Measurements from ENCODE around the gene DDX24.

Gene DDX24

DNA sequence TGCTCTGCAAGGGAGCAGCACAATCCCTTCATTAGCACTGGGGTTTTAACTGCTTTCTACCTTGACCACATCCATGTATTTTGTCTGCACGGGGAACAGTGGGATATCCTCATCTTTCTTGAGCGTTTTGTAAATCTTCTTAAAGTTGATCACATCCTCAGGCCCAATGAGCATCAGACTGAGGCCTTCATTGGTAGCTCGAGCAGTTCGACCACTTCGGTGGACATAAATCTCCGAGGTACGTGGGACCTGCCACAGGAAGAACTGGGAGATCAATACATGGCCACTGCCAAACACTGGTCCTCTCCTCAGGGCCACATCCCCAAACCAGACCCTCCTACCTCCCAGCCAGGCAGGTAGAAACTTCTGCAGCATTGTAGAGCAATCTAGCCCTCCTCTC is 26.1 kb downstream of the DDX24 start:
- TF ChIP-seq, protein P1, sequence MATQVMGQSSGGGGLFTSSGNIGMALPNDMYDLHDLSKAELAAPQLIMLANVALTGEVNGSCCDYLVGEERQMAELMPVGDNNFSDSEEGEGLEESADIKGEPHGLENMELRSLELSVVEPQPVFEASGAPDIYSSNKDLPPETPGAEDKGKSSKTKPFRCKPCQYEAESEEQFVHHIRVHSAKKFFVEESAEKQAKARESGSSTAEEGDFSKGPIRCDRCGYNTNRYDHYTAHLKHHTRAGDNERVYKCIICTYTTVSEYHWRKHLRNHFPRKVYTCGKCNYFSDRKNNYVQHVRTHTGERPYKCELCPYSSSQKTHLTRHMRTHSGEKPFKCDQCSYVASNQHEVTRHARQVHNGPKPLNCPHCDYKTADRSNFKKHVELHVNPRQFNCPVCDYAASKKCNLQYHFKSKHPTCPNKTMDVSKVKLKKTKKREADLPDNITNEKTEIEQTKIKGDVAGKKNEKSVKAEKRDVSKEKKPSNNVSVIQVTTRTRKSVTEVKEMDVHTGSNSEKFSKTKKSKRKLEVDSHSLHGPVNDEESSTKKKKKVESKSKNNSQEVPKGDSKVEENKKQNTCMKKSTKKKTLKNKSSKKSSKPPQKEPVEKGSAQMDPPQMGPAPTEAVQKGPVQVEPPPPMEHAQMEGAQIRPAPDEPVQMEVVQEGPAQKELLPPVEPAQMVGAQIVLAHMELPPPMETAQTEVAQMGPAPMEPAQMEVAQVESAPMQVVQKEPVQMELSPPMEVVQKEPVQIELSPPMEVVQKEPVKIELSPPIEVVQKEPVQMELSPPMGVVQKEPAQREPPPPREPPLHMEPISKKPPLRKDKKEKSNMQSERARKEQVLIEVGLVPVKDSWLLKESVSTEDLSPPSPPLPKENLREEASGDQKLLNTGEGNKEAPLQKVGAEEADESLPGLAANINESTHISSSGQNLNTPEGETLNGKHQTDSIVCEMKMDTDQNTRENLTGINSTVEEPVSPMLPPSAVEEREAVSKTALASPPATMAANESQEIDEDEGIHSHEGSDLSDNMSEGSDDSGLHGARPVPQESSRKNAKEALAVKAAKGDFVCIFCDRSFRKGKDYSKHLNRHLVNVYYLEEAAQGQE (IDR thresholded peaks at IDR 0.05; ENCODE audit: low read depth), result no peak
- no peak for TF ChIP-seq NFIC (IDR thresholded peaks at IDR 0.05)
- TF ChIP-seq EGR1 (IDR thresholded peaks at IDR 0.05), result no peak
- no peak for TF ChIP-seq TAF1 (IDR thresholded peaks at IDR 0.05; ENCODE audit: low read depth)

DNA sequence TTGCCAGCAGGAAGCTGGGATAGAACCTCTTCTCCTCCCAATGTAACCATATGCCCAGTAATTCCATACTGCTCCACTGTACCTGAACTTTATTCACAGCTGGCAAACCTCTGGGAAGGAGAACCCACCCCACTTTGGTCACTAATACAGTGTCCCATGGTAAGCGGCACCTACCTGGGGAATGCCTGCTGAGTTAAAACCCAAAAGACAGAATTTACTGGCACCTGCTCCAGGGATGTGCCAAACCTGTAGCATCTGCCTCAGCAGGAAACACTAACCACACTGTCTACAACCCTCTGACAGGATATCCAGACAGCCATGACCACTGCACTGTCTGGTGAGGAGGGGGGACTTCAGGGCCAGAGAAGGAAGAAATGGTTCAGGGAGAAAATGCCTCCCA is 26.6 kb downstream of the DDX24 start:
- TF ChIP-seq, protein P2, sequence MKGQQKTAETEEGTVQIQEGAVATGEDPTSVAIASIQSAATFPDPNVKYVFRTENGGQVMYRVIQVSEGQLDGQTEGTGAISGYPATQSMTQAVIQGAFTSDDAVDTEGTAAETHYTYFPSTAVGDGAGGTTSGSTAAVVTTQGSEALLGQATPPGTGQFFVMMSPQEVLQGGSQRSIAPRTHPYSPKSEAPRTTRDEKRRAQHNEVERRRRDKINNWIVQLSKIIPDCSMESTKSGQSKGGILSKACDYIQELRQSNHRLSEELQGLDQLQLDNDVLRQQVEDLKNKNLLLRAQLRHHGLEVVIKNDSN (IDR thresholded peaks at IDR 0.05), result no peak
- TF ChIP-seq, protein P1 (IDR thresholded peaks at IDR 0.05; ENCODE audit: low read depth), result no peak
- TF ChIP-seq, protein P3, sequence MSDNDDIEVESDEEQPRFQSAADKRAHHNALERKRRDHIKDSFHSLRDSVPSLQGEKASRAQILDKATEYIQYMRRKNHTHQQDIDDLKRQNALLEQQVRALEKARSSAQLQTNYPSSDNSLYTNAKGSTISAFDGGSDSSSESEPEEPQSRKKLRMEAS (IDR thresholded peaks at IDR 0.05), result no peak
- no peak for TF ChIP-seq TCF12 (IDR thresholded peaks at IDR 0.05; ENCODE audit: low read depth)
- no peak for TF ChIP-seq ZBTB7A (IDR thresholded peaks at IDR 0.05; ENCODE audit: low read depth)
- TF ChIP-seq TEAD4 (IDR thresholded peaks at IDR 0.05), result no peak
- TF ChIP-seq RAD21 (IDR thresholded peaks at IDR 0.05; ENCODE audit: low read depth), result no peak
- no peak for TF ChIP-seq EGR1 (IDR thresholded peaks at IDR 0.05)
- TF ChIP-seq NFIC (IDR thresholded peaks at IDR 0.05), result no peak
- no peak for TF ChIP-seq TAF1 (IDR thresholded peaks at IDR 0.05; ENCODE audit: low read depth)
- TF ChIP-seq EP300 (IDR thresholded peaks at IDR 0.05; ENCODE audit: borderline replicate concordance), result no peak
- no peak for TF ChIP-seq CREB1 (IDR thresholded peaks at IDR 0.05; ENCODE audit: low read depth)
- TF ChIP-seq FOXM1 (IDR thresholded peaks at IDR 0.05; ENCODE audit: borderline replicate concordance, low read depth), result no peak
- no peak for TF ChIP-seq CEBPB (IDR thresholded peaks at IDR 0.05)
- TF ChIP-seq YY1 (IDR thresholded peaks at IDR 0.05; ENCODE audit: low read depth), result no peak

DNA sequence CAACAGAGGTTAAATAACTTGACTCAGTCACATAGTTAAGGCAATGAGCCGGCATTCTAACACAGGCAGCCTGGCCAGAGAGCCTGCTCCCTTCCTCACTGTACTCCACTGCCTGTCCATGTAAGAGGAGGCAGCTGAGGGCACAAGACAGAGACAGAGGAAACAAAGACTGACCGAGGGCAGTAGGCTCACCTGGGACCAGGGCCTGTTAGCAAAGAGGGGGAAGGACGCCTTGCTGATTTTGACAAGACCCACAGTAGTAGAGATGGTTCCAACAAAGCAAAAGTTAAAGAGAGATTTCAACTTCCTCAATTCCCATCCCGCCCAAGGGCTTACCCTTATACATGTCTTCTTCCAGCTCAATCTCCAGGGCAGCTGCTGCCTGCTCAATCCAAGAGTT is 28.3 kb downstream of the DDX24 start:
- TF ChIP-seq NFIC (IDR thresholded peaks at IDR 0.05) (no peak), EGR1 (IDR thresholded peaks at IDR 0.05) (no peak), EP300 (IDR thresholded peaks at IDR 0.05; ENCODE audit: borderline replicate concordance) (no peak), FOXM1 (IDR thresholded peaks at IDR 0.05; ENCODE audit: borderline replicate concordance, low read depth) (no peak), TEAD4 (IDR thresholded peaks at IDR 0.05) (no peak)
- TF ChIP-seq, protein P1 (IDR thresholded peaks at IDR 0.05; ENCODE audit: low read depth), result no peak
- TF ChIP-seq, protein P3 (IDR thresholded peaks at IDR 0.05), result no peak

DNA sequence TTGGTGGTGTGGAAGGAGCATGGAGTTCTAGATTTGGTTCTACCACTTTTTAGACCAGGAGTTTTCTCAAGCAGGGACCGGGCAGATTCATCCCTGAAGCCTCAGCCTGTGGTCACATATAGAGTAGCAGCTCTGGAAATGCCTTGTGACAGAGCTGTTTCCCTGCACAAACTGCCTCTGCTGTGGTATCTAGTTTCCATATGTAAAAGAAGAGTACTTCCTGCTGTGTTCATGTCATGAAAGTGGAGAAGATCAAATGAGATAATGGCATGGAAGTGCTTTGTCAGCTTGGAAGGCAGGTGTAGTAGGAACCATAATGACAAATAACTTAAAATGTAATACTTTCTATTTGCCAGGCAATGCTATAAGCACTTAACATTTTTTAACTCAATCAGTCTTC is 28.8 kb downstream of the DDX24 start:
- TF ChIP-seq, protein P3 (IDR thresholded peaks at IDR 0.05), result no peak
- TF ChIP-seq EGR1 (IDR thresholded peaks at IDR 0.05), result no peak
- TF ChIP-seq ZBTB7A (IDR thresholded peaks at IDR 0.05; ENCODE audit: low read depth), result no peak

DNA sequence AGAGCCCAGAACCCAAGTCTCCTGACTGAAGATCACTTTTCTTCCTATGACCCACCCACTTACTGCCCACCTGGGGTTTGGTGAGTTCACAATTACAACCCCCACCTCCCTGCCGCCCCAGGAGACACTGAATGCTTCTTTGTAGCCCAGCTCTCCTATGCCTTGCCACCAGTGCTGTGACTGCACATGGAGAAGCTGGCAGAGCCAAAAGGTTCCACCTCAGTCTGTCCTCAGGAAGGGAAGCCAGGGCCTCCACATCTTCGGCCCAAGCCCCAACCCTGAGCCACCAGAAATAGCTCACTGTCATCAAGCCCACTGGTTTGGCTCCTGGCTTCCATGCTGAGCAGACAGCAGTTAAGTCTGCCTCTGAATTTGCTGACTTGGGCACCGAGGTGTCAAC is 29.2 kb downstream of the DDX24 start:
- TF ChIP-seq TCF12 (IDR thresholded peaks at IDR 0.05; ENCODE audit: low read depth) (no peak), CREB1 (IDR thresholded peaks at IDR 0.05; ENCODE audit: low read depth) (no peak), ZBTB7A (IDR thresholded peaks at IDR 0.05; ENCODE audit: low read depth) (no peak), TEAD4 (IDR thresholded peaks at IDR 0.05) (no peak), FOXM1 (IDR thresholded peaks at IDR 0.05; ENCODE audit: borderline replicate concordance, low read depth) (no peak), EGR1 (IDR thresholded peaks at IDR 0.05) (no peak), NFIC (IDR thresholded peaks at IDR 0.05) (no peak), TAF1 (IDR thresholded peaks at IDR 0.05; ENCODE audit: low read depth) (no peak), EP300 (IDR thresholded peaks at IDR 0.05; ENCODE audit: borderline replicate concordance) (no peak), RAD21 (IDR thresholded peaks at IDR 0.05; ENCODE audit: low read depth) (no peak), CEBPB (IDR thresholded peaks at IDR 0.05) (no peak), YY1 (IDR thresholded peaks at IDR 0.05; ENCODE audit: low read depth) (no peak)
- TF ChIP-seq, protein P1 (IDR thresholded peaks at IDR 0.05; ENCODE audit: low read depth), result no peak
- TF ChIP-seq, protein P2 (IDR thresholded peaks at IDR 0.05), result no peak
- TF ChIP-seq, protein P3 (IDR thresholded peaks at IDR 0.05), result no peak

Measured in Ishikawa (cell line).